NAMALWA (cell line): ENCODE measurements around the gene ANKRD30BL.
A peak's percentile ranks its signal among the peaks of the same experiment; 100 is the strongest.
"Not testable (repeated sequence)": the region's sequence is repeated elsewhere in the genome, so short reads cannot be mapped to it uniquely, and the experiment has no call there.

ENCODE experiments used
- DNase-seq: peaks from one replicate; pipeline ENCODE4 v3.0.0-alpha.2; 2015; ENCODE audit warnings: low spot score

ANKRD30BL gene, protein sequence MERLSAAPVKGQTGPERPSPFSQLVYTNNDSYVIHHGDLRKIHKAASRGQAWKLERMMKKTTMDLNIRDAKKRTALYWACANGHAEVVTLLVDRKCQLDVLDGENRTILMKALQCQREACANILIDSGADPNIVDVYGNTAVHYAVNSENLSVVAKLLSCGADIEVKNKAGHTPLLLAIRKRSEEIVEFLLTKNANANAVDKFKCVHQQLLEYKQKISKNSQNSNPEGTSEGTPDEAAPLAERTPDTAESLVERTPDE

DNA sequence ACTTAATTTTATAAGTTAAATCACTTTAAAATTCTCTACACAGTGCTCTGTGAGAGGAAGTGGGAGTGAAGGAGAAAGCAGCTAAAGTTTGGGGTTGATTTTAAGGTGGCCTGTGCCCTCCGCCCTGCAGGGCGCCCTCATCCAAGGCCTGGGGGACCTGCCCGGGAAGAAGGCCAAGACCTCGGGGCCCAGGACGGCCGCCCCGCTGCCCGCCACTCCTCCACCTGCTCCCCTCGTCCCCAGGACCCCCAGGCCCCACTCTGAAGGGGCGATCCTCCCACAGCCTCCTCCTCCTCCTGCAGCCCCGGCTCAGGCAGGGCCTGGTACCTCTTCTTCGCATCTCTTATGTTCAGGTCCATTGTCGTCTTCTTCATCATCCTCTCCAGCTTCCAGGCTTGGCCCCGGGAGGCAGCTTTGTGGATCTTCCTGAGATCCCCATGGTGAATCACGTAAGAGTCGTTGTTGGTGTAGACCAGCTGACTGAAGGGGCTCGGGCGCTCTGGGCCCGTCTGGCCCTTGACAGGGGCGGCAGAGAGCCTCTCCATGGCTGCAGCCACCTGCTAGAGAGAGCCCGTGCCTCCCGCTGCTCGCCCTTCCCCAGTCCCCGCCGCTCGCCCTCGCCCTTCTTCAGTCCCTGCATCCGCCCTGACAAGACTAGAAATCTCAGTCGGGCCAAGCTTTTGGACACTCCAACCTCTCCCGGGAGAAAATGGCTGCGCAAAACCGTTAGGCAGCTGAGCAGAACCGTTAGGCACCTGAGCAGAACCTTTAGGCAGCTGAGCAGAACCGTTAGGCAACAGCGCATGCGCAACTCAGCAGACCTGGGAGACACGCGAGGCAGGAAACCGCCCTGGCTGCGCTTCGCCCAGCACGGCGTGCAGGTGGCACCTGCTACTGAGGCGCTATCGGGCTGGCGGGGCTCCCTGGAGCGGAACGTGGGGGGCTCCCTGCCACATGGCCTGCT is at the start of gene ANKRD30BL:
Gene ANKRD30BL, minus strand, starts transcription at position 792 of the 964 bp plus-strand sequence. Its CDS starts 247 bp downstream, at position 545.
- not testable (repeated sequence) for DNase-seq

DNA sequence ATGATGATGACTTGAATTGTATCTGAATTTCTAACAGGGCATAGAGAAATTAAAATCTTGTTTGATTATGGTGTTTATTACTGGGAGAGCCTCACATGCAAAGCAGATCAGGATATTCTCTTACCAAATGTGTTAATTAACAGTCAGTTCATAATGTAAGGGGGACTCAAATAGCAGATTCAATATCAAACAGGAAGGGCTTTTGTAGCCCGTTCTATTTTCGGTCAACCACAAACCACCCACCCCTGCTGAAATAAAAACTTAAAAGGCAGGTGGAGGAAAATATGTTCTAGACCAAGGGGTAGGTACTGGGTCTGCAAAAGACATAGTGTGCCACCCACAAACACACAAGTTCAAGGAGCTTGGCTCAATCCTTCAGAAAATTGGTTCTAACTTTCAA is 41.1 kb upstream of the ANKRD30BL start:
- DNase-seq: peak; percentile 1

DNA sequence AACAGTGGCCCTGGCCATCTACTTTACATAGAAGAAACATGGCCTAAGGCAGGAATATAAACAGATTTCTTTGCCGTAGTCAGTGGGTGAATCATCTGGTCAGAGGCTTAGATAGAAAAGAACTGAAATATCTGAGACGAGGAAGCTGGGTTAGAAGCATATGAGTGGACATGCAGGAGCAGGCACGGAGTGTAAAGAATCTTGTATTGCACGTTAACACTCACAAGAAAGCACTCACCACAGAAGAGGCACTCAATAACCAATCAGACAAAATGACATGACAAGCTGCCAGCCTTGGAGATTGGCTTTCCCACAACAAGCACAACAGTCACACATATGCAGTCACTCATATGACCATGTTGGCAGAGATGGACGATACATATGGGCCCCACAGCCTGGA is 31.1 kb upstream of the ANKRD30BL start:
- not testable (repeated sequence) for DNase-seq

DNA sequence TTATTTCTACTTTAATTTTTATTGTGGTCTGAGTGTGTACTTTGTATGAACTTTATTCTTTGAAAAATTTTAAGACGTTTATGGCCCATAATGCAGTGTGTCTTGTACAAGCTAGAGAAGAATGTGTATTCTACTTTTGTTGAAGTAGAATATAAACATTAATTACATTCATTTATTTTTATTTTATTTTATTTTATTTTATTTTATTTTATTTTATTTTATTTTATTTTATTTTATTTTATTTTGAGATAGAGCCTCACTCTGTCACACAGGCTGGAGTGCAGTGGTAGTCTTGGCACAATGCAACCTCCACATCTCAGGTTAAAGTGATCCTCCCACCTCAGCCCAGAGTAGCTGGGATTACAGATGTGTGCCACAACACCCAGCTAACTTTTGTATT is 5.3 kb upstream of the ANKRD30BL start:
- DNase-seq: not testable (repeated sequence)

DNA sequence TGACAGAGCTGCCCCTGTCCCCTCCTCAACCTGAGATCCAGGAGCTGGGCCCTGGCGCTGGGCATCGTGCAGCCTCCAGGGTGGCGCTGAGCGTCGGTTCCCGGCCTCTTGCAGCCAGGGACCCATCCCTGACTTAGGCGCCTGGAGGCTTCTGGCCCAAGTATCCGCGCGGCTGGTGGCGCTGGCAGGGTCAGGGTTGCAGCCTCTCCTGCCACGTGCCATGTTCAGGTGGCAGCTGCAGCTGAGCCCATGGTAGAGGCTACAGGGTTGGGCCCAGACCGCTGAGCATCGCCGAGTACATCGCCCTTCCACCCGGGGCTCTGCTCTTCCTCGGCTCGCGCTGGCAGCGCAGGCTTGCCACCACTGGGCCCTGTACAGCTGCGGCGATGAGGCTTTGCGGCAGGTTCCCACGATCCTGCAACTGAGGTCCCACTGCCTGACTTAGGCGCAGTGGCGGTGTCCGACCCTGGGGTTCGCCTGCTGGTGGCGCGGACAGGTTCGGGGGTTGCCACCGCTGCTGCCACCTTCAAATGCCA is 441 bp upstream of the ANKRD30BL start:
- not testable (repeated sequence) for DNase-seq

DNA sequence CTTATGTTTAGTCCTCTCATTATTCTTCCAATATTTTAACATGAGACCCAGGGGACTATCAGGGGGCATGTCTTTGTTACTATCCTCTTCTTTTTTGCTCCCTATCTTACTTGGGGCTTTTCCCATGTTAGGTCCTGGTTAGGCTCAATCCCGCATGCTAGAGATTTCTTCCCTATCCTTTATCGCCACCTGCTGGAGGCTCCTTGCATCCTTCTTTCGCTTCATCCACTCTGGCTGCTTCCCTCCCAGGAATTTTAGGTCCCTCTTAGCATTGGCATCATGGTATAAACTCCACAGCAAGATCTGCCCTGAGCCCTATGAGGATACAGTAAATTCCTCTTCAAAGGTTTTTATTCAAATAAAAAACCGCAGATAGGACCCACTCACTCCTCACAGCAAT is 15.0 kb downstream of the ANKRD30BL start:
- peak; percentile 41 for DNase-seq
